GM19395 (cell line): ENCODE results near the gene TCP10L.
"Not testable (repeated sequence)": the region's sequence is repeated elsewhere in the genome, so short reads cannot be mapped to it uniquely, and the experiment has no call there.

Source experiments
- ATAC-seq: cut with Tn5 transposase; IDR thresholded peaks from one replicate; pipeline ENCODE4 v1.9.1; 2021; ENCODE audit warnings: mild to moderate bottlenecking, moderate library complexity; ENCODE audit not compliant: unreplicated experiment

The TCP10L gene

DNA sequence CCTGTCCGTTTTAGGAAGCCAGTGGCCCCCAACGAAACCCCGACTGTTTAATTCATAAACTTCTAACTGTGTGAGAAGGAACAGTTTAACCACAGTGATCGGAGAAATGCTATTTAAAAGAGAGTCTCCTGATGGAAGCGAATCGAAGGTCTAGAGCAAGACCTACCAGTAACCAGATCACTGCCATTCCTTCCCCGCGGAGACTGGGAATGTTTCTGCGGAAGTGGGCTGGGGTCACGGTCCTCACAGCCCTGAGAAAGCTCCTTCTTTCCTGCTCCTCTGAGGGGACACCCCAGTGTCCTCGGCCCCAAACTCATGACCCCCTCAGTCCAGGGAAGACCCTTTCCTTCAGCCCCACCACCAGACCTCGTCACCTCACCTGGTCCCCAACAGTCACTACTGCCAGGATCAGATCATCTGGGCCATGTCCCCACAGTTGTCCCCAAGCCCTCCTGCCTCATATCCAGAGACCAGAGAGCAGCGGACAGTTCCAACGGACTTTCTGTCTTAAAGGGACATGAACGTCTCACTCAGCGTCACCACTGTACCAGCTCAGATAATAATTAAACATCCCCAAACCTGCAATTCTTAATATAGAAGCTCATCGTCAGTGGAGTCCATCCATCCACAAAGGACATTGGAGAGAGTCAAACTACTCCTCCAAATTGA, at the start of gene TCP10L:
Gene TCP10L, minus strand, starts transcription at position 482 of the 669 bp plus-strand sequence. CDS start 1,219 bp downstream, outside the sequence.
- ATAC-seq = no peak

GRCh38 chr21:32626621-32627196, 41.4 kb upstream of the TCP10L start:
- ATAC-seq = no peak

GRCh38 chr21:32618218-32618617, 32.9 kb upstream of the TCP10L start:
- ATAC-seq = not testable (repeated sequence)

DNA sequence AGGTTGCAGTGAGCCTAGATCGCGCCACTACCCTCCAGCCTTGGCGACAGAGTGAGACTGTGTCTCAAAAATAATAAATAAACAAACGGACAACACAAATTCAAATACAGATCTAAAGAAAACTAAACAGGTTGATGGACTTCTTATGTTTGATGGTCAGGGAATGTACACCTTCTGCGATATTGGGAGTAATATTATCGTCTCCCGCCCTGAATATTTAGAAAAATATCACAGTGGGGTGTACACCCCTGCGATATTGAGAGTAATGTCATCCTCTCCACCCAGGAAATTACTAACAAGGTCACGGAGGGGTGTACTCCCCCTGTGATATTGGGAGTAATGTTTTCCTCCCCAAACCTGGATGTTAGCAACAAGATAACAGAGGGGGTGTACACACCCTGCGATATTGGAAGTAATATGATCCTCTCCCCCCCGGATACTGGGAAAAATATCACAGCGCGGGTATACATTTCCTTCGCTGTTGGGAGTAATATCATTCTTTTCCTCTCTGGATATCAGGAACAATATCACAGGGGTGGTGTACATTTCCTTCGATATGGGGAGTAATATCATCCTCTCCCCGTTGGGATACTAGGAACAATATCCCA, 28.2 kb upstream of the TCP10L start:
- ATAC-seq = no peak

- no peak for ATAC-seq
Measured at GRCh38 chr21:32612999-32613337, 27.6 kb upstream of the TCP10L start.

DNA sequence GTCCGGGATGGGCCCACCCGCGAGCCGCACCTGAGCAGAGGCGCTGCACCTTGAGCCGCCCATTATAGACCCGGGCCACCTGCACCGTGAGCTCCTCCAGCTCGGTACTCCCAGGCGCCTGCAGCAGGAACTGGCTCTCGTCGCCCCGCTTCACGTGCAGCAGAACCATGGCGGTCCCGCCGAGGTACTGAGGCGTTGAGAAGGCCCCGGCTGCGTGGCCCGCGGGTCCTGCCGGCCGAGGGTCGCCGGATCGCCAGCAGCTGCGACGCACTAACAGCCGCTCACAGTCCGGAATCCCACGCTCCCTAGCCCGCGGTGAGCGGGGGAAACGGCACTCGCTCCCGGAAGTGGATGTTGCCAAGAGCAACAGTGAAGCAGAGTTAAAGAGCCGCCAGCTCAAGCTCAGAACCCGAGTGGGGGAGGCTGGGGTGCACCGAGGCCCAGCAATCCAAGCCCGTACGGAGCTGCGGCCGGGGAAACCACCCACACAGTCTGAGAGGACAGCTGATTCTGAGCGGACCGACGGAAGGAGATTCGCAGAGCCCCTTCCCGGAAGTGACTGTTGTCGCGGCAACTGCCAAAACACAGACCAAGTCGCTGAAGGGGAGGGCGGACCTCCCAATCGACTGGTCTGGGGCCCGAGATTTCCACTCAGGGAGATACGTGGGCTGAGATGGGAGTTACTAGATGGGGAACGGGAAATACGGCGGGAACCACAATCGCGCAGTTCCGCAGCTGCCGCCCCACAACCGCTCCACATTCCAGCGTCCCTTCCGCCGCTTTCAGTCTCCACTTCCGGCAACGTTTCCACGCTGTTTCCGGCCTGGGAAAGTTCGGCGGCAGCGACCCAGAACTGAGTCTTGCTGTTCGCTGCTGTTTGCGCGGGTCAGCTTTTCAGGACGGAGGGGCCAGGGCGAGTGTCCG, 27.0 kb upstream of the TCP10L start, which contains the start of gene CFAP298:
Gene CFAP298, minus strand, starts transcription at position 303 of the 924 bp plus-strand sequence. Its CDS starts 134 bp downstream, at position 169.
- peak; percentile 92 for ATAC-seq

- peak; percentile 13 for ATAC-seq
Measured at GRCh38 chr21:32611471-32611997, 26.2 kb upstream of the TCP10L start.

- not testable (repeated sequence) for ATAC-seq
Measured at GRCh38 chr21:32610940-32611339, 25.6 kb upstream of the TCP10L start.

GRCh38 chr21:32608851-32609250, 23.5 kb upstream of the TCP10L start:
- ATAC-seq = no peak

DNA sequence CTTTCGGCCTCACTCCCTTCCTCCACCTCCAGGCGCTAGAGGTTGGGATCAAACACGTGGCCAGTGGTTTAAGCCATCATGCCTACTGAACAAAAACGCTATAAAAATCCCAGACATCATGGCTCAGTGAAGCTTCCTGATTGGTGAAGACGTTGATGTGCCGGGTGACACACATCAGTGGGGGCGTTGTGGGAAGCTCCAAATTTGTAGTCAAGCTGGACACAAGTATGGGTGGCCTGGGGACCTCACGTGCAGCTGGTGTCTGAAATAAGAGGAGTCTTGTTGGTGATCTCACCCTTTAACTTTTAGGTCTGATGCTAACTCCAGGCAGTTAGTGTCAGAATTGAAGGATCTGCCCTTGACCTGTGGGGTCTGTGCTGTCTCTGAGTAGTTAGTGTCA, 20.1 kb upstream of the TCP10L start:
- no peak for ATAC-seq

DNA sequence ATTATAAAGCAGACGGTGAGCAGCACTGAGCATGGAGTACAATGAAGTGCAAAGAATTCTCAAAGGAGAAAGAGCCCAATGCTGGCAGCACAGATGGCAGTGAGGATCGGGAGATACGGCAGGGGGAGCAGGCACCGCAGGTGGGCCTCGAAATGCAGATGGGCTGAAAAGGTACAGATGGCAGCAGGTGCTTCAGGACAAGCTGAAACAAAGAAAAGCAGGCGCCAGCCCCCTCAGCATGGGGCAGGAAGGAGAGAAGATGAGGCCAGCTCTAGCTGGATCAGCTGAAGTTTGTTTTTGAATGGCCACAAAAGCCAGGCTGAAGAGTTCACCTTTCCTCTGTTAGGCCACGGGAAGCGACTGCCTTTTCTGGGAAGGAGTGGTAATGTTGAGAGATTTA, 19.1 kb upstream of the TCP10L start:
- ATAC-seq = no peak

GRCh38 chr21:32603131-32603530, 17.8 kb upstream of the TCP10L start:
- ATAC-seq = no peak

DNA sequence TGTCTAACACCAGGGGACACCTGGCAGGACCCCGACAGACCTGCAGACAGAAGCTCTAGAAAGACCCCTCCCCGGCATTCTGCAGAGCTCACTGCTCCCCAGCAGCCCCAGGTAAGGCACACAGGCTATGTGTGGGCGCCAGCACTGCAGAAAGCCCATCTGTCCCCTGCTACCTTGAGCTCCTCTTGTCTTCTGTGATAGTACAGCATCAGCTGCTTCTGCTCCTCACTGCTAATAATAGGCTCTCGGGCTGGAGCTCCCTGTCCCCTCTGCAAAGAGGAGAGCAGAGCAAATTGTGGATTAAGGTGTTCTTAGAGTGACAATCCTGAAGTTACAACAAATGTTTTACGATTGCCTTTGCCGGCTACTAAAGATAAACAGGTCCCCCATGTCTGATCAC, 16.8 kb upstream of the TCP10L start:
- ATAC-seq = no peak

GRCh38 chr21:32599526-32599925, 14.2 kb upstream of the TCP10L start:
- no peak for ATAC-seq

- no peak for ATAC-seq
Measured at GRCh38 chr21:32599091-32599490, 13.8 kb upstream of the TCP10L start.

- ATAC-seq = no peak
Measured at GRCh38 chr21:32597205-32597604, 11.9 kb upstream of the TCP10L start.

GRCh38 chr21:32595431-32595830, 10.1 kb upstream of the TCP10L start:
- no peak for ATAC-seq

- no peak for ATAC-seq
Measured at GRCh38 chr21:32593690-32594089, 8.4 kb upstream of the TCP10L start.

- no peak for ATAC-seq
Measured at GRCh38 chr21:32592929-32593502, 7.7 kb upstream of the TCP10L start.

DNA sequence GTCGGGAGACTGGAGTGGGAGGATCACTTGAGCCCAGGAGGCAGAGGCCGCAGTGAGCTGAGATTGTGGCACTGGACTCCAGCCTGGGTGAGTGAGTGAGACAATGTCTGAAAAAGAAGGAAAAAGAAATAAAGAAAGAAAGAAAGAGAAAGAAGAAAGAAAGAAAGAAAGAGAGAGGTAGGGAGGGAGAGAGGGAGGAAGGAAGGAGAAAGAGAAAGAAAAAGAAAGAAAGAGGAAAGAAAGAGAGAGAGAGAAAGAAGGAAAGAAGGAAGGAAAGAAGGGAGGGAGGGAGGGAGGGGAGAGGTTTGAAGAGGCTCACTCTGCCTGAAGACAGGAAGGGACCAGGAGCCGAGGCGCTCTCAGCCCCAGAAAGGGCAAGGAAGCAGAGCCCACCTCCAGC, 4.8 kb upstream of the TCP10L start:
- no peak for ATAC-seq

GRCh38 chr21:32587651-32588050, 2.3 kb upstream of the TCP10L start:
- ATAC-seq = no peak
